Measurements from ENCODE around the gene LGALSL. TPM values are rescaled to one million over a fixed set of nuclear protein-coding genes. Genes with fewer than 3 reads are reported as not detected.

Gene LGALSL
- total RNA-seq, 1 donor = 3.6 TPM

DNA sequence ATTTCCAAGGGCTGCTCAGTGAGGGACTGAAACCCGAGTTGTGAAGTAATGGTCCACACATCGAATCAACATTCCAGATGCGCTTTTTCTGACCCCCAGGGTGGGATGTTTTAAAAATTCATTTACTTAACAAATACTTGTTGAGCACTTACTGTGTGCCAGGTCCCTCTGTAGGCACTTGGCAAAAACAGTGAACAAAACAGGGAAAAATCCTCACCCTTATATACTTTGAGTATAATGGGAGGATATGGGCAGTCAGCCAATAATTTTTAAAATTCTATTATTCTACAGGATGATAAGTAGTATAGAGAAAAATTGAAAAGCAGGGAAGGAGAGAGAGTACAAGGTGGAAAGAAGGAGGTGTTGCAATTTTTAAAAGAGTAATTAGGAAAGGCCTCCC, 38.9 kb downstream of the LGALSL start:
- Histone ChIP-seq H3K4me2 (ENCODE audit: insufficient read depth, low read length) (no peak overlapping the region), H3K27me3 (ENCODE audit: insufficient read depth, low read length) (peaks cover 26% of the 10 kb centered on the region), H2AFZ (ENCODE audit: low read length) (no peak overlapping the region), H3K36me3 (ENCODE audit: insufficient read depth, low read length) (no peaks in the 10 kb centered on the region), H3K79me2 (ENCODE audit: insufficient read depth, low read length) (no peaks in the 10 kb centered on the region), H3K4me3 (ENCODE audit: insufficient read depth, low read length) (no peak overlapping the region), H3K4me1 (ENCODE audit: insufficient read depth, low read length) (no peaks in the 10 kb centered on the region), H3K27ac (ENCODE audit: low read depth, low read length) (no peak overlapping the region), H3K9me3 (ENCODE audit: low read depth, low read length) (no peaks in the 10 kb centered on the region), H4K20me1 (ENCODE audit: insufficient read depth, low read length) (no peaks in the 10 kb centered on the region)
- DNase-seq (ENCODE audit: insufficient read length, low spot score, missing footprints) = no peak
- TF ChIP-seq, protein P1, sequence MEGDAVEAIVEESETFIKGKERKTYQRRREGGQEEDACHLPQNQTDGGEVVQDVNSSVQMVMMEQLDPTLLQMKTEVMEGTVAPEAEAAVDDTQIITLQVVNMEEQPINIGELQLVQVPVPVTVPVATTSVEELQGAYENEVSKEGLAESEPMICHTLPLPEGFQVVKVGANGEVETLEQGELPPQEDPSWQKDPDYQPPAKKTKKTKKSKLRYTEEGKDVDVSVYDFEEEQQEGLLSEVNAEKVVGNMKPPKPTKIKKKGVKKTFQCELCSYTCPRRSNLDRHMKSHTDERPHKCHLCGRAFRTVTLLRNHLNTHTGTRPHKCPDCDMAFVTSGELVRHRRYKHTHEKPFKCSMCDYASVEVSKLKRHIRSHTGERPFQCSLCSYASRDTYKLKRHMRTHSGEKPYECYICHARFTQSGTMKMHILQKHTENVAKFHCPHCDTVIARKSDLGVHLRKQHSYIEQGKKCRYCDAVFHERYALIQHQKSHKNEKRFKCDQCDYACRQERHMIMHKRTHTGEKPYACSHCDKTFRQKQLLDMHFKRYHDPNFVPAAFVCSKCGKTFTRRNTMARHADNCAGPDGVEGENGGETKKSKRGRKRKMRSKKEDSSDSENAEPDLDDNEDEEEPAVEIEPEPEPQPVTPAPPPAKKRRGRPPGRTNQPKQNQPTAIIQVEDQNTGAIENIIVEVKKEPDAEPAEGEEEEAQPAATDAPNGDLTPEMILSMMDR (IDR thresholded peaks at IDR 0.05; ENCODE audit: extremely low read depth, low read depth, low read length) = no peak

DNA sequence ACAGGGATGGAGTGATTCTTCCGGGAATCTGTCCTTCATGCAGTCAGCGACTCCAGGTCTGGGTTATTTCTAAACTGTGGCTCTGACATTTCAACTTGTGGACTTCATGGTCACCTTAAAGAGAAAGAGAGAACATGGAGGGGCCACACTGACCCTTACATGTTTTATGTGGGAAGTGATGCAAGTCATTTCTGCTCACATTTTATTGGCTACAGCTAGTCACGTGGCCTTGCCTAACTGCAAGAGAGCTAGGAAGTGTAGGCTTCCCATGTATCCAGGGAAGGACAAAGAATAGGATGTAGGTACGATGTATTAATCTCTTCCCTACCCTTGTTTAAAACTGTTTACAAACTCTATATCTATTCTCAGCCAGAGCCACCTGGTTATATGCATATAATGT, 39.8 kb downstream of the LGALSL start:
- H3K79me2 ChIP-seq (ENCODE audit: insufficient read depth, low read length) = no peaks in the 10 kb centered on the region
- no peak for DNase-seq (ENCODE audit: insufficient read length, low spot score, missing footprints)
- no peak overlapping the region for H3K4me2 ChIP-seq (ENCODE audit: insufficient read depth, low read length)
- peaks cover 35% of the 10 kb centered on the region for H3K27me3 ChIP-seq (ENCODE audit: insufficient read depth, low read length)
- H4K20me1 ChIP-seq (ENCODE audit: insufficient read depth, low read length) = no peaks in the 10 kb centered on the region
- no peak overlapping the region for H2AFZ ChIP-seq (ENCODE audit: low read length)
- TF ChIP-seq, protein P1 (IDR thresholded peaks at IDR 0.05; ENCODE audit: extremely low read depth, low read depth, low read length) = no peak
- H3K4me1 ChIP-seq (ENCODE audit: insufficient read depth, low read length) = no peaks in the 10 kb centered on the region
- no peaks in the 10 kb centered on the region for H3K9me3 ChIP-seq (ENCODE audit: low read depth, low read length)
- no peak overlapping the region for H3K4me3 ChIP-seq (ENCODE audit: insufficient read depth, low read length)
- H3K36me3 ChIP-seq (ENCODE audit: insufficient read depth, low read length) = no peaks in the 10 kb centered on the region
- no peak overlapping the region for H3K27ac ChIP-seq (ENCODE audit: low read depth, low read length)

DNA sequence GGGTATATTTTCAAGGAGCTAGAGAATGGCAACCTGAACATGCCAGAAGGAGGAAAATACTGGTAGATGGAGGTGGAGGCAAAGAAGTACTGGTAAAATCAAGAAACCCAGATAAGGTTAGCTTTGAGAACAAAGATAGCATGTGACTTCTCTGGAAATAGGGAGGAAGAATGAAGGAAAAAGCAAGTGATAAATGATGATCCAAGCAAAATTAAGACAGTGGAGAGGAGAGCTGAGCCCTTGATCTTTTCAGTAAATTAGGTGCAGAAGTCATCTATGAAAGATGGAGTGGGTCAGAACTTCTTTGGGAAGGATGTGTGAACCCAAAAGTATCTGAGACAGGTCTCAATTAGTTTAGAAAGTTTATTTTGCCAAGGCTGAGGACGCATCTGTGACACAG, 44.5 kb downstream of the LGALSL start:
- Histone ChIP-seq H4K20me1 (ENCODE audit: insufficient read depth, low read length) (no peaks in the 10 kb centered on the region), H3K27ac (ENCODE audit: low read depth, low read length) (no peak overlapping the region), H3K79me2 (ENCODE audit: insufficient read depth, low read length) (no peaks in the 10 kb centered on the region), H3K27me3 (ENCODE audit: insufficient read depth, low read length) (peaks cover 64% of the 10 kb centered on the region), H3K4me1 (ENCODE audit: insufficient read depth, low read length) (no peaks in the 10 kb centered on the region), H3K9me3 (ENCODE audit: low read depth, low read length) (no peaks in the 10 kb centered on the region), H3K4me3 (ENCODE audit: insufficient read depth, low read length) (no peak overlapping the region), H3K36me3 (ENCODE audit: insufficient read depth, low read length) (no peaks in the 10 kb centered on the region), H3K4me2 (ENCODE audit: insufficient read depth, low read length) (no peak overlapping the region), H2AFZ (ENCODE audit: low read length) (no peak overlapping the region)
- DNase-seq (ENCODE audit: insufficient read length, low spot score, missing footprints) = no peak
- TF ChIP-seq, protein P1 (IDR thresholded peaks at IDR 0.05; ENCODE audit: extremely low read depth, low read depth, low read length) = no peak

DNA sequence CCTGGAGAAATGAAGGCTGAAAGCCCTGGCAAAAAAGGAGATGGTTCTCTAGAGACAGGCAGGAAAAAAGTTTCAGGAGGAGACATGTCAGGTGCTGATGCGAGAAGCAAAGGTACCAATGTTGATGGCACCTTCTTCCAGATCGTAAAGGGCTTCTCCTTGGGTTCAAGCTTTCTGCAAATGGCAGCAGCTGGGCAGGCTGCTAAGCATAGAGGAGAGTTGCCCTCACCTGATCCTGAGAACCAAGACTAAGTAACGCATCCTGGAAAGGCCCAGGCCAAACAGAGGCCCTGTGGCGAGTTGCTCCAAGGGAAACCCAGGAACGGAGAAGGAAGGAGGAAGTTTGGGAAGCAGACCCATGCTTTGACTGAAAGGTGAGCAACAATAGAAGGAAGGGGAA, 46.6 kb downstream of the LGALSL start:
- Histone ChIP-seq H3K4me1 (ENCODE audit: insufficient read depth, low read length) (no peaks in the 10 kb centered on the region), H2AFZ (ENCODE audit: low read length) (no peak overlapping the region), H3K27me3 (ENCODE audit: insufficient read depth, low read length) (peaks cover 66% of the 10 kb centered on the region), H3K4me3 (ENCODE audit: insufficient read depth, low read length) (no peak overlapping the region), H3K27ac (ENCODE audit: low read depth, low read length) (no peak overlapping the region), H4K20me1 (ENCODE audit: insufficient read depth, low read length) (no peaks in the 10 kb centered on the region), H3K9me3 (ENCODE audit: low read depth, low read length) (no peaks in the 10 kb centered on the region), H3K4me2 (ENCODE audit: insufficient read depth, low read length) (no peak overlapping the region), H3K36me3 (ENCODE audit: insufficient read depth, low read length) (no peaks in the 10 kb centered on the region), H3K79me2 (ENCODE audit: insufficient read depth, low read length) (no peaks in the 10 kb centered on the region)
- TF ChIP-seq, protein P1 (IDR thresholded peaks at IDR 0.05; ENCODE audit: extremely low read depth, low read depth, low read length) = no peak
- DNase-seq (ENCODE audit: insufficient read length, low spot score, missing footprints) = no peak

Data from osteoblast (primary cell).